Measurements from ENCODE around the gene UBA5.

UBA5 gene

GRCh38 chr3:132650153-132650552, 10.0 kb upstream of the UBA5 start:
- no peak overlapping the region for H3K4me3 ChIP-seq (ENCODE audit: control insufficient read depth, low read depth, low read length)
- no peak for DNase-seq (ENCODE audit: low read depth)
- no peak for TF ChIP-seq CTCF (IDR thresholded peaks at IDR 0.05; ENCODE audit: control insufficient read depth, insufficient read depth, low read depth, low read length, missing control alignments)

DNA sequence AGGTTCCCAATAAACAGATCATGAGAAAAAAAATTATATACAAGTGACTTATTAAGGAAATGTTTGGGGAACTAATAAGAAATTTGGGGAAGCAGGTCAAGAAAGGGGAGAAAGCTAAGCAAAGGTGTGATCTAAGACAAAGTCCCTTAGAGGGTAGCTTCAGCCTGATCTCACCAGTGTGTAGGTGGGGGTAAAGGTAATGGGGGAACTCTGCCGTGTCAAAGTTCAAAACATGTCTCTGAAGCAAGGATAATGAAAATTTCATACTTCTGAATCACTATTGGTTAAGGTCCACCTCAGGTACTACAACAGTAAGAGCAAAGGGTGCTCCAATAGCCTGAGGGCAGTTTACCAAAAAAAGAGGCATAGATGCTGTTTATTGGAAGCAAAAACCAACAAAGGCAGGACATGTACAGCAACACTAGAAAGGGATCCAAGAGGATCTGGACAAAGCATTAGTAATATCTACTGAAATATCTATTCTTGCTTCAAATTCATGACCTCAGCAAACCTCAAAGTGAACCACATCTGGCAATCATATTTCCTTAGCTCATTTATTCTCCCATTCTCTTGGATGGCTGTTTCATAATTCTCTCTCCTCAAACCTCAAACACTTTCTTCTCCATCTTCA, 7.4 kb upstream of the UBA5 start:
- H3K4me3 ChIP-seq (ENCODE audit: control insufficient read depth, low read depth, low read length), result no peak overlapping the region
- no peak for DNase-seq (ENCODE audit: low read depth)
- TF ChIP-seq CTCF (IDR thresholded peaks at IDR 0.05; ENCODE audit: control insufficient read depth, insufficient read depth, low read depth, low read length, missing control alignments), result no peak

DNA sequence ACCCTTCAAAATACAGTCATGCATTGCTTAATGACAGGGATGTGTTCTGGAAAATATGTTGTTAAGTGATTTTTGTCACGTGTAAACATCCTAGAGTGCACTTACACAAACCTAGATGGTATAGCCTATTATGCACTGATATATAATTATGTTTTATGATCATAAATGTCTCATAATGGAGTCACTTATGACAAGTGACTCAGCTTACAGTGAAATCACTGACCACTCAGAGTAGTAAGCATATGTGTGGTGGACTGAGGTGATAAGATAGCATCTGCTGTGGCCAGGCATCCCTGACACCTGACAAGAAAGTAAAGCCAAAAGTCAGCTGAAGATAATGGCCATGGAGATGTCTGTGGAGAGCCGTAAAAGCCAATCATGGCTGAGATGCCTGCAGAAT, 5.9 kb upstream of the UBA5 start:
- no peak for TF ChIP-seq CTCF (IDR thresholded peaks at IDR 0.05; ENCODE audit: control insufficient read depth, insufficient read depth, low read depth, low read length, missing control alignments)
- H3K4me3 ChIP-seq (ENCODE audit: control insufficient read depth, low read depth, low read length), result no peak overlapping the region
- no peak for DNase-seq (ENCODE audit: low read depth)

GRCh38 chr3:132654721-132655120, 5.4 kb upstream of the UBA5 start:
- no peak overlapping the region for H3K4me3 ChIP-seq (ENCODE audit: control insufficient read depth, low read depth, low read length)
- no peak for TF ChIP-seq CTCF (IDR thresholded peaks at IDR 0.05; ENCODE audit: control insufficient read depth, insufficient read depth, low read depth, low read length, missing control alignments)
- no peak for DNase-seq (ENCODE audit: low read depth)

- DNase-seq (ENCODE audit: low read depth), result no peak
- H3K4me3 ChIP-seq (ENCODE audit: control insufficient read depth, low read depth, low read length), result no peak overlapping the region
- TF ChIP-seq CTCF (IDR thresholded peaks at IDR 0.05; ENCODE audit: control insufficient read depth, insufficient read depth, low read depth, low read length, missing control alignments), result no peak
Observed at GRCh38 chr3:132655471-132655870, 4.7 kb upstream of the UBA5 start.

- DNase-seq (ENCODE audit: low read depth), result no peak
- no peak overlapping the region for H3K4me3 ChIP-seq (ENCODE audit: control insufficient read depth, low read depth, low read length)
- no peak for TF ChIP-seq CTCF (IDR thresholded peaks at IDR 0.05; ENCODE audit: control insufficient read depth, insufficient read depth, low read depth, low read length, missing control alignments)
Observed at GRCh38 chr3:132657869-132658747, 2.0 kb upstream of the UBA5 start.

Measured in AG09309 (cell line).